IMR-90 (cell line): ENCODE data around the gene C1QL4.

Source experiments
- BHLHE40 ChIP-seq: fragments of 150-350 bp; IDR thresholded peaks from 2 replicates; pipeline ENCODE4 v1.6.1; 2016; ENCODE audit warnings: mild to moderate bottlenecking, low read depth, low read length
- CEBPB ChIP-seq: IDR thresholded peaks from 2 replicates; pipeline ENCODE4 v1.6.1; 2012; ENCODE audit warnings: low read depth, low read length, improper control_type of control experiment
- CHD1 ChIP-seq: IDR thresholded peaks from 2 replicates; pipeline ENCODE4 v1.6.1; 2012; ENCODE audit warnings: low read depth, low read length, improper control_type of control experiment
- CTCF ChIP-seq: conservative IDR thresholded peaks from 2 replicates; pipeline ENCODE4 v1.5.1; 2012; ENCODE audit warnings: mild to moderate bottlenecking, low read depth, low read length, improper control_type of control experiment
- FOS ChIP-seq: fragments of 150-350 bp; IDR thresholded peaks from 2 replicates; pipeline ENCODE4 v1.6.1; 2016; ENCODE audit warnings: low read depth, low read length
- MAZ ChIP-seq: IDR thresholded peaks from 2 replicates; pipeline ENCODE4 v1.6.1; 2012; ENCODE audit warnings: low read depth, mild to moderate bottlenecking, low read length, improper control_type of control experiment, moderate library complexity, borderline replicate concordance
- MXI1 ChIP-seq: IDR thresholded peaks from 2 replicates; pipeline ENCODE4 v1.6.1; 2012; ENCODE audit warnings: low read depth, mild to moderate bottlenecking, low read length, moderate library complexity, borderline replicate concordance
- POLR2A ChIP-seq: IDR thresholded peaks from 2 replicates; pipeline ENCODE4 v1.6.1; 2012; ENCODE audit warnings: mild to moderate bottlenecking, low read depth, low read length
- RAD21 ChIP-seq: IDR thresholded peaks from 2 replicates; pipeline ENCODE4 v1.6.1; 2012; ENCODE audit warnings: low read length, improper control_type of control experiment
- RCOR1 ChIP-seq: IDR thresholded peaks from 2 replicates; pipeline ENCODE4 v1.6.1; 2012; ENCODE audit warnings: mild to moderate bottlenecking, low read length, improper control_type of control experiment; ENCODE audit not compliant: insufficient replicate concordance
- RFX5 ChIP-seq: IDR thresholded peaks from 2 replicates; pipeline ENCODE4 v1.8.0; 2012; ENCODE audit warnings: low read depth, mild to moderate bottlenecking, low read length, moderate library complexity
- SMC3 ChIP-seq: fragments of 150-350 bp; IDR thresholded peaks from 2 replicates; pipeline ENCODE4 v1.6.1; 2016; ENCODE audit warnings: low read depth, mild to moderate bottlenecking, antibody characterized with exemption, low read length, moderate library complexity
- TF ChIP-seq, protein P1 (sequence below): fragments of 150-350 bp; IDR thresholded peaks from 2 replicates; pipeline ENCODE4 v1.6.1; 2017; ENCODE audit warnings: mild to moderate bottlenecking, antibody characterized with exemption, low read length, low read depth

GRCh38 chr12:49342066-49342913, 5.3 kb upstream of the C1QL4 start:
- TF ChIP-seq CTCF (peak; percentile 69), POLR2A (no peak), FOS (no peak), MXI1 (no peak), MAZ (no peak), BHLHE40 (no peak), CHD1 (no peak), RAD21 (peak; percentile 47), SMC3 (no peak; the same call in none of the 2 replicates), RCOR1 (no peak), CEBPB (no peak), RFX5 (no peak)
- TF ChIP-seq, protein P1, sequence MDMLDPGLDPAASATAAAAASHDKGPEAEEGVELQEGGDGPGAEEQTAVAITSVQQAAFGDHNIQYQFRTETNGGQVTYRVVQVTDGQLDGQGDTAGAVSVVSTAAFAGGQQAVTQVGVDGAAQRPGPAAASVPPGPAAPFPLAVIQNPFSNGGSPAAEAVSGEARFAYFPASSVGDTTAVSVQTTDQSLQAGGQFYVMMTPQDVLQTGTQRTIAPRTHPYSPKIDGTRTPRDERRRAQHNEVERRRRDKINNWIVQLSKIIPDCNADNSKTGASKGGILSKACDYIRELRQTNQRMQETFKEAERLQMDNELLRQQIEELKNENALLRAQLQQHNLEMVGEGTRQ = no peak
